Sigmoid colon (tissue), 7 donors: ENCODE results near the gene NKX6-2. TPM values are rescaled to one million over a fixed set of nuclear protein-coding genes. Genes with fewer than 3 reads are reported as not detected.

Experiments used
- DNase-seq: peaks from one replicate; pipeline ENCODE4 v3.0.0-alpha.2; 2019
- H3K27ac ChIP-seq, 4 donors: fragments of 200-600 bp; sonication (generic); one replicate each; pipeline ENCODE4 v1.5.1; 2016 to 2019; ENCODE audit warnings: mild to moderate bottlenecking in 1 of 4
- H3K27me3 ChIP-seq, 3 donors: fragments of 200-600 bp; sonication (generic); one replicate each; pipeline ENCODE4 v1.5.1; 2019; ENCODE audit warnings: mild to moderate bottlenecking in 1 of 3
- H3K36me3 ChIP-seq, 4 donors: fragments of 200-600 bp; sonication (generic); one replicate each; pipeline ENCODE4 v1.5.1; 2016 to 2019
- H3K4me1 ChIP-seq, 4 donors: fragments of 200-600 bp; sonication (generic); one replicate each; pipeline ENCODE4 v1.5.1; 2017 to 2019
- H3K4me3 ChIP-seq, 4 donors: fragments of 200-600 bp; sonication (generic); one replicate each; pipeline ENCODE4 v1.5.1; 2017 to 2019; ENCODE audit warnings: mild to moderate bottlenecking in 2 of 4, moderate library complexity in 1 of 4
- H3K9me3 ChIP-seq, 4 donors: fragments of 200-600 bp in 3 of 4; sonication (generic) in 3 of 4; one replicate each; pipeline versions ENCODE4 v1.5.1 to v1.6.1; 2013 to 2019
- EP300 ChIP-seq, 4 donors: sonication (generic); formaldehyde crosslinking; IDR thresholded peaks; one replicate each; pipeline ENCODE4 v1.6.1; 2017; ENCODE audit warnings: antibody characterized with exemption in 4 of 4
- POLR2A ChIP-seq, 2 donors: fragments of 450-650 bp; IDR thresholded peaks; one replicate each; pipeline ENCODE4 v1.6.1; 2016; ENCODE audit warnings: antibody characterized with exemption in 2 of 2, mild to moderate bottlenecking in 2 of 2, moderate library complexity in 2 of 2
- POLR2AphosphoS5 ChIP-seq, 4 donors: sonication (generic); formaldehyde crosslinking; IDR thresholded peaks; one replicate each; pipeline ENCODE4 v1.6.1; 2017; ENCODE audit warnings: antibody characterized with exemption in 4 of 4
- WGBS, 2 donors: extraction: QIAGEN DNeasy Blood & Tissue Kit; methylation state at CpG; one replicate each; pipeline ENCODE4 v1.1.7; 2013; 5-methylcytosine and 5-hydroxymethylcytosine counted together
- intact Hi-C: fragments of 100-400 bp; cut with DNase I; formaldehyde crosslinking; loops from one replicate; pipeline ENCODE4 v1.15.1; 2023
- polyA plus RNA-seq, 3 donors: library from polyadenylated mRNA; stranded (reverse); fragments of 200-250 nt; gene quantifications; one replicate each; pipeline ENCODE4 v1.2.3, GENCODE V29; 2013
- total RNA-seq, 4 donors: library from RNA; depleted of rRNA; stranded (reverse); fragments of >200 nt; gene quantifications; one replicate each; pipeline ENCODE4 v1.1.0, GENCODE V29; 2016
- TF ChIP-seq, protein P1 (sequence below), 4 experiments: fragments of 450-650 bp in 3 of 4; fragments of 200-600 bp in 1 of 4; IDR thresholded peaks; one replicate each; pipeline ENCODE4 v1.5.1; 2016 to 2019; ENCODE audit warnings: antibody characterized with exemption in 4 of 4, mild to moderate bottlenecking in 3 of 4, moderate library complexity in 2 of 4
- donor health status: healthy with polysubstance abuse.
- donor health status: Bipolar disorder and iron deficiency.
- donor health status: healthy.

The NKX6-2 gene
- total and polyA plus RNA-seq, 7 donors, result 0.01 to 0.60 TPM; not detected in 5

GRCh38 chr10:132832186-132832969 is 46.4 kb upstream of the NKX6-2 start:
- TF ChIP-seq EP300 (IDR thresholded peaks at IDR 0.05), result no peak
- Histone ChIP-seq H3K27ac (no peak overlapping the region), H3K27me3 (peaks cover 14 to 53% (median 47%) of the 10 kb centered on the region in 3 donors), H3K9me3 (no peaks in the 10 kb centered on the region), H3K4me3 (no peak overlapping the region), H3K36me3 (no peaks in the 10 kb centered on the region), H3K4me1 (peaks cover 0 to 12% (median 0%) of the 10 kb centered on the region in 4 donors)
- 56 to 58% methylated on average over 30 of the region's 30 CpGs for WGBS, 2 donors
- DNase-seq, result peak; percentile 49
- intact Hi-C loops, result no loop called here

- no peak overlapping the region for H3K4me3 ChIP-seq
- DNase-seq, result no peak
- H3K27me3 ChIP-seq, result peaks cover 10 to 29% (median 25%) of the 10 kb centered on the region in 3 donors
- H3K36me3 ChIP-seq, result no peaks in the 10 kb centered on the region
- no peaks in the 10 kb centered on the region for H3K4me1 ChIP-seq
- intact Hi-C loops, result no loop called here
- H3K9me3 ChIP-seq, result no peaks in the 10 kb centered on the region
- WGBS, 2 donors, result 70 to 83% methylated on average over 8 of the region's 8 CpGs
- TF ChIP-seq EP300 (IDR thresholded peaks at IDR 0.05) (no peak), POLR2AphosphoS5 (IDR thresholded peaks at IDR 0.05) (no peak), POLR2A (IDR thresholded peaks at IDR 0.05) (no peak)
- TF ChIP-seq, protein P1, sequence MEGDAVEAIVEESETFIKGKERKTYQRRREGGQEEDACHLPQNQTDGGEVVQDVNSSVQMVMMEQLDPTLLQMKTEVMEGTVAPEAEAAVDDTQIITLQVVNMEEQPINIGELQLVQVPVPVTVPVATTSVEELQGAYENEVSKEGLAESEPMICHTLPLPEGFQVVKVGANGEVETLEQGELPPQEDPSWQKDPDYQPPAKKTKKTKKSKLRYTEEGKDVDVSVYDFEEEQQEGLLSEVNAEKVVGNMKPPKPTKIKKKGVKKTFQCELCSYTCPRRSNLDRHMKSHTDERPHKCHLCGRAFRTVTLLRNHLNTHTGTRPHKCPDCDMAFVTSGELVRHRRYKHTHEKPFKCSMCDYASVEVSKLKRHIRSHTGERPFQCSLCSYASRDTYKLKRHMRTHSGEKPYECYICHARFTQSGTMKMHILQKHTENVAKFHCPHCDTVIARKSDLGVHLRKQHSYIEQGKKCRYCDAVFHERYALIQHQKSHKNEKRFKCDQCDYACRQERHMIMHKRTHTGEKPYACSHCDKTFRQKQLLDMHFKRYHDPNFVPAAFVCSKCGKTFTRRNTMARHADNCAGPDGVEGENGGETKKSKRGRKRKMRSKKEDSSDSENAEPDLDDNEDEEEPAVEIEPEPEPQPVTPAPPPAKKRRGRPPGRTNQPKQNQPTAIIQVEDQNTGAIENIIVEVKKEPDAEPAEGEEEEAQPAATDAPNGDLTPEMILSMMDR (IDR thresholded peaks at IDR 0.05), result no peak
- no peak overlapping the region for H3K27ac ChIP-seq
Measured at GRCh38 chr10:132829403-132829802, 43.5 kb upstream of the NKX6-2 start.

DNA sequence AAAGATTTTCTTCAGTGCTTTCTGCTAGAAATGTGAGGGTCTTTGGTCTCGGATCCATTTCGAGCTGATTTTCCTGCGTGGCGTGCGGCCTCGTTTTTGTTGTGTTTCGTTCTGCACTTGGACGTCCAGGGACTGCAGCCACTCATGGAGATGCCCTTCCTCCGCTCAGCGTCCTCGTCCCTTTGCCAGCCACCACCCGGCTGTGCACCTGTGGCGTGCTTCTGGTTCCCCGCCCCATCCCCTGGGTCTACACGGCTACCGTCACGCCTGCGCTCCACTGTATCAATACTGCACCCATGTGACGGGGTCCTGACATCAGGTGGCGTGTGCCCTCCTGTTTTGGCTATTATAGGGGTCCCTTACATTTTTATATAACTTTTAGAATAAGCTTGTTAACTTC is 42.7 kb upstream of the NKX6-2 start:
- no peak for DNase-seq
- Histone ChIP-seq H3K9me3 (no peaks in the 10 kb centered on the region), H3K27ac (no peak overlapping the region), H3K4me3 (no peak overlapping the region), H3K27me3 (peaks cover 5 to 22% (median 17%) of the 10 kb centered on the region in 3 donors), H3K36me3 (no peaks in the 10 kb centered on the region), H3K4me1 (no peaks in the 10 kb centered on the region)
- intact Hi-C loops, result no loop called here
- WGBS, 2 donors, result 90 to 93% methylated on average over 20 of the region's 20 CpGs
- TF ChIP-seq POLR2AphosphoS5 (IDR thresholded peaks at IDR 0.05) (no peak), POLR2A (IDR thresholded peaks at IDR 0.05) (no peak), EP300 (IDR thresholded peaks at IDR 0.05) (no peak)
- TF ChIP-seq, protein P1 (IDR thresholded peaks at IDR 0.05), result no peak

DNA sequence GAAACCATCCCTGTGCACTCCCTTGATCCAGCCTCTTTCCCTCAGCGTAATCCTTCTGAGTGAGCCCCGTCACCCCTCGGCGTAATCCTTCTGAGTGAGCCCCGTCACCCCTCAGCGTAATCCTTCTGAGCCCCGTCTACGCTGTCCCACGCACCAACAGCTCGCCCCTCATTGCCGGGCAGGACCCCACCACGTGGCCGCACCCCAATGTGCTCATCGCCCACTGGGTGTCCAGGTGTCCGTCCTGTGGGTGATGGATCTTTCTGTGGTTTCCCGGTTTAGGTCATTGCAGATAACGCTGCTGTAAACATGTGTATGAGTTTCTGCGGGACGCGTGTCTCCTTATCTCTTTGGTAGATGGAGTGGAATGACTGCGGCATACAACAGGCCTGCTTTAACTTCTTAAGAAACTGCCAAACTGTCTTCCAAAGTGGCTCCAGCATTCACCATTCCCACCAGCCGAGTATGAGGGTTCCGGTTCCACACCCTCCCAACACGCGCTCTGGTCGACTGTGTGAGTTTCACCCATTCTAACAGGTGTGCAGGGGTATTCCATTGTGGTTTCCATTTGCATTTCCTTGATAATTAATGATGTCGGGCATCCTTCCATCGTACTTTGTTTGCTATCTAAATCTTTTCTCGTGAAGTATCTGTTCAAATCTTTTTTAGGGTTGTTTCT is 42.1 kb upstream of the NKX6-2 start:
- Histone ChIP-seq H3K27me3 (peaks cover 0 to 15% (median 11%) of the 10 kb centered on the region in 3 donors), H3K4me3 (no peak overlapping the region), H3K36me3 (no peaks in the 10 kb centered on the region), H3K4me1 (no peaks in the 10 kb centered on the region), H3K27ac (no peak overlapping the region), H3K9me3 (no peaks in the 10 kb centered on the region)
- TF ChIP-seq POLR2AphosphoS5 (IDR thresholded peaks at IDR 0.05), result no peak
- TF ChIP-seq, protein P1 (IDR thresholded peaks at IDR 0.05), result no peak
- no peak for TF ChIP-seq POLR2A (IDR thresholded peaks at IDR 0.05)
- TF ChIP-seq EP300 (IDR thresholded peaks at IDR 0.05), result no peak
- 90% methylated on average over 29 of the region's 29 CpGs for WGBS, 2 donors
- intact Hi-C loops, result no loop called here
- no peak for DNase-seq

- Histone ChIP-seq H3K27me3 (peaks cover 0 to 9% (median 5%) of the 10 kb centered on the region in 3 donors), H3K4me3 (no peak overlapping the region), H3K36me3 (no peaks in the 10 kb centered on the region), H3K9me3 (no peaks in the 10 kb centered on the region), H3K4me1 (no peaks in the 10 kb centered on the region), H3K27ac (no peak overlapping the region)
- intact Hi-C loops, result no loop called here
- DNase-seq, result peak; percentile 46
- WGBS, 2 donors, result 66 to 78% methylated on average over 13 of the region's 13 CpGs
- TF ChIP-seq, protein P1 (IDR thresholded peaks at IDR 0.05), result no peak
- TF ChIP-seq POLR2A (IDR thresholded peaks at IDR 0.05) (no peak), EP300 (IDR thresholded peaks at IDR 0.05) (no peak), POLR2AphosphoS5 (IDR thresholded peaks at IDR 0.05) (no peak)
Measured at GRCh38 chr10:132827423-132827789, 41.5 kb upstream of the NKX6-2 start.
